ENCODE measurements around the gene PIGS. TPM values are rescaled to one million over a fixed set of nuclear protein-coding genes. Genes with fewer than 3 reads are reported as not detected.

The PIGS gene
- total and polyA plus RNA-seq, 8 donors, result 14.7 to 105 (median 28.9) TPM

DNA sequence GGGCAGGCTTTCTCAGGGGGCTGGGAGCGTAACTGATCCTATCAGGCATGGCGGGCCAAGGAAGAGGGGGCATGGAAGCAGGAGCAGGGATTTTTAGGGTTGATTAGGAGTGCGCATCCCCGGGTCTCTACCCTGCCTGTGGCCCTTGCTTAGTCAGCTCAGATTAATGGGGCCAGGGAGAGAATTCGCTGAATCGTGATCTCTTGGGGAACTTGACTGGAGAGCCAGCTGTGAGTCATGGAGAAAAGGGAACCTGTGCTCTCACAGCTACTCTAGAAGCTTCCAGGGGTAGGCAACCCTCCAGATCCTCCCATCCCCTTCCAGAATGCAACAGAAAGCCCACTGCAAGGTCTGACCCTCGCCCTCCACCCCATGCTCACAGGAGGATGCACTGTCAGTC is 61.5 kb downstream of the PIGS start:
- Histone ChIP-seq H3K36me3 (no peaks in the 10 kb centered on the region), H3K27ac (no peak overlapping the region), H3K4me1 (peaks cover 0 to 13% (median 7%) of the 10 kb centered on the region in 4 donors), H3K9me3 (no peaks in the 10 kb centered on the region), H3K4me3 (no peak overlapping the region), H3K27me3 (peaks cover 8 to 97% (median 45%) of the 10 kb centered on the region in 3 donors)
- TF ChIP-seq, protein P1, sequence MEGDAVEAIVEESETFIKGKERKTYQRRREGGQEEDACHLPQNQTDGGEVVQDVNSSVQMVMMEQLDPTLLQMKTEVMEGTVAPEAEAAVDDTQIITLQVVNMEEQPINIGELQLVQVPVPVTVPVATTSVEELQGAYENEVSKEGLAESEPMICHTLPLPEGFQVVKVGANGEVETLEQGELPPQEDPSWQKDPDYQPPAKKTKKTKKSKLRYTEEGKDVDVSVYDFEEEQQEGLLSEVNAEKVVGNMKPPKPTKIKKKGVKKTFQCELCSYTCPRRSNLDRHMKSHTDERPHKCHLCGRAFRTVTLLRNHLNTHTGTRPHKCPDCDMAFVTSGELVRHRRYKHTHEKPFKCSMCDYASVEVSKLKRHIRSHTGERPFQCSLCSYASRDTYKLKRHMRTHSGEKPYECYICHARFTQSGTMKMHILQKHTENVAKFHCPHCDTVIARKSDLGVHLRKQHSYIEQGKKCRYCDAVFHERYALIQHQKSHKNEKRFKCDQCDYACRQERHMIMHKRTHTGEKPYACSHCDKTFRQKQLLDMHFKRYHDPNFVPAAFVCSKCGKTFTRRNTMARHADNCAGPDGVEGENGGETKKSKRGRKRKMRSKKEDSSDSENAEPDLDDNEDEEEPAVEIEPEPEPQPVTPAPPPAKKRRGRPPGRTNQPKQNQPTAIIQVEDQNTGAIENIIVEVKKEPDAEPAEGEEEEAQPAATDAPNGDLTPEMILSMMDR (IDR thresholded peaks at IDR 0.05), result no peak
- TF ChIP-seq POLR2AphosphoS5 (IDR thresholded peaks at IDR 0.05), result no peak
- TF ChIP-seq EP300 (IDR thresholded peaks at IDR 0.05), result no peak
- no peak for TF ChIP-seq POLR2A (IDR thresholded peaks at IDR 0.05)
- DNase-seq, result no peak
- intact Hi-C loops (cut with DNase I; ENCODE audit: low total_unique reads), result no loop called here
- 71 to 89% (median 77%) methylated on average over 6 to 7 of the region's 7 CpGs for WGBS, 5 donors

DNA sequence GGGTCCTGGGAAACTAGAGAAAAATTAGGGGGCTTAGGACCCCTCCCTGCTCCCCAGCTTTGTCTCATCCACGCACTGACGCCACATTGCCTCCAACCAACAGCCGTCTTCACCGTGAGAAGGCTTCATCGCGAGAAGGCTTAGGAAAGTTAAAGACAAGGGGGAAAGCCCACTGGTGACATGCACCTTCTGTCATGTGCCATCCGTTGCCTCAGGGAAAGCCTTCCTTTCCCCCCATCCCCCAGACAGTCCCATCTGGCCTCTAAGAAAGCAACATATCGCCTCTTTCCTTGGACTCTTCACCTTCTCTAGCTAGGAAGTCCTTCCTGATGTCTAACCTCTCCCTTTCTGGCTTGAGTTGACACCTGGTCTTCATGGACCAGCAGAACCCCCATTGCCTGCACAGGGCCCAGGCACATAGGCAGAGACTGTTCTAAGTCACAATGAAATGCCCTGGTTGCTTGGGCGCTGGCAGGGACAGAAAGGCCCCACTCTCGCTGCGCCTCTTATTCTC is 63.1 kb downstream of the PIGS start:
- no peak overlapping the region for H3K27ac ChIP-seq
- DNase-seq, result no peak
- H3K36me3 ChIP-seq, result no peaks in the 10 kb centered on the region
- peaks cover 8 to 82% (median 45%) of the 10 kb centered on the region in 3 donors for H3K27me3 ChIP-seq
- WGBS, 5 donors, result 58 to 77% (median 68%) methylated on average over 10 to 11 of the region's 11 CpGs
- no peaks in the 10 kb centered on the region for H3K9me3 ChIP-seq
- intact Hi-C loops (cut with DNase I; ENCODE audit: low total_unique reads), result no loop called here
- H3K4me3 ChIP-seq, result no peak overlapping the region
- TF ChIP-seq, protein P1 (IDR thresholded peaks at IDR 0.05), result no peak
- TF ChIP-seq POLR2A (IDR thresholded peaks at IDR 0.05), result no peak
- H3K4me1 ChIP-seq, result peaks cover 0 to 13% (median 3%) of the 10 kb centered on the region in 4 donors

DNA sequence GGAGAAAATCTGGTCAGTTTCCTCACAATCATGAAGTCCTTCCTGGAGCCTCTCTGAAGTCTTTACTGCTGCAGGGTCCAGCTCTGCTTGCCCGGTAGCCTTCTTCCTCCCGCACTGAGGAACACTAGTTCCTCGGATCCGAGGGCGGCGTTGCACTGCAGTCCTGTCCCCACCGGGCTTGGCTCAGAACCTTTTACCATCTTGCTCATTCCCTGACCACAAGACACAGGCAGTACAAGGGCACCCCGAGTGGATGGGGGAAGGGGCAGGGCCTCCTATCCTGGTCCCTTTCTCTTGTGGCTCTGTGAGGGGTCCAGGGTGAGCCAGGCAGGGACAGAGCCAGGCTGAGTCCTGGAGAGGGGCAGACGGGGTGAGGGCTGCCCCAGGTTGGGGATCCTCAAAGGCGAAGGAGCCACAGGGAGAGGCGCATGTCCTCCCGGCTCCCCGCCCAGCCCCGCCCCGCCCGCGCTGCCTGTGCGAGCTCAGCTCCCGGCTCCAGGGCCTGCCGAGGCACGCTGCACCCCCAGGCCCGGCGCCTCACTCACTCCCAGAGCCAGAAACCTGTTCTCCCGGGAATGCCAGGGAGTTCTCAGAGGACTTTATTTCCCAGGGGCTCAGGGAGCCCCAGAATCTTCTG is 63.6 kb downstream of the PIGS start:
- Histone ChIP-seq H3K27ac (no peak overlapping the region), H3K4me3 (no peak overlapping the region), H3K9me3 (no peaks in the 10 kb centered on the region), H3K4me1 (peaks cover 0 to 13% (median 3%) of the 10 kb centered on the region in 4 donors), H3K36me3 (no peaks in the 10 kb centered on the region), H3K27me3 (peaks cover 8 to 80% (median 44%) of the 10 kb centered on the region in 3 donors)
- TF ChIP-seq POLR2A (IDR thresholded peaks at IDR 0.05), result no peak
- no peak for TF ChIP-seq POLR2AphosphoS5 (IDR thresholded peaks at IDR 0.05)
- TF ChIP-seq EP300 (IDR thresholded peaks at IDR 0.05), result no peak
- TF ChIP-seq, protein P1 (IDR thresholded peaks at IDR 0.05), result no peak
- intact Hi-C loops (cut with DNase I; ENCODE audit: low total_unique reads), result no loop called here
- DNase-seq, result peak in 1 of 2 donors; percentile 62
- 26 to 57% (median 27%) methylated on average over 9 to 24 of the region's 24 CpGs for WGBS, 5 donors

- no peak overlapping the region for H3K27ac ChIP-seq
- no peak overlapping the region for H3K4me3 ChIP-seq
- no peaks in the 10 kb centered on the region for H3K36me3 ChIP-seq
- no peak for DNase-seq
- no peaks in the 10 kb centered on the region for H3K9me3 ChIP-seq
- no peak for TF ChIP-seq POLR2A (IDR thresholded peaks at IDR 0.05)
- TF ChIP-seq EP300 (IDR thresholded peaks at IDR 0.05), result no peak
- TF ChIP-seq, protein P1 (IDR thresholded peaks at IDR 0.05), result no peak
- no peak for TF ChIP-seq POLR2AphosphoS5 (IDR thresholded peaks at IDR 0.05)
- intact Hi-C loops (cut with DNase I; ENCODE audit: low total_unique reads), result no loop called here
- H3K4me1 ChIP-seq, result peaks cover 0 to 13% (median 3%) of the 10 kb centered on the region in 4 donors
- H3K27me3 ChIP-seq, result peaks cover 8 to 72% (median 42%) of the 10 kb centered on the region in 3 donors
- 75 to 89% (median 81%) methylated on average over 13 to 14 of the region's 14 CpGs for WGBS, 5 donors
Measured at GRCh38 chr17:28506763-28507487, 64.4 kb downstream of the PIGS start.
